H1 (cell line): Measurements from ENCODE around the gene AADACL2. TPM values are rescaled to one million over a fixed set of nuclear protein-coding genes. Genes with fewer than 3 reads are reported as not detected.

ENCODE experiments used
- CTCF ChIA-PET: fragments of 300-600 bp; sonication (Branson Sonifier 250); formaldehyde crosslinking; loops from one replicate; lab custom pipeline; 2021; ENCODE audit not compliant: partially characterized antibody; lab: Charles Lee
- POLR2A ChIA-PET: fragments of 300-600 bp; sonication (Branson Sonifier 250); formaldehyde crosslinking; loops from one replicate; lab custom pipeline; 2021; ENCODE audit warnings: inconsistent platforms; ENCODE audit not compliant: partially characterized antibody; lab: Charles Lee
- DNase-seq, 2 experiments: peaks; one replicate each; pipeline versions ENCODE4 v3.0.0 to v3.0.0-alpha.2; 2010 to 2022; ENCODE audit warnings: low spot score in 2 of 2, low read depth in 1 of 2, mixed read lengths in 1 of 2
- FAIRE-seq: peaks from 2 replicates; lab custom pipeline; 2011; peaks lifted over from hg19 to GRCh38; lab: Jason Lieb, UNC
- H2AFZ ChIP-seq: 2 replicates; pipeline ENCODE4 v1.8.1; 2012; ENCODE audit warnings: low read length, inconsistent platforms
- H2AK5ac ChIP-seq: 2 replicates; pipeline ENCODE4 v1.6.1; 2013; ENCODE audit warnings: low read depth, low read length
- H2BK120ac ChIP-seq: replicated peaks from 2 replicates; pipeline ENCODE3; 2013; ENCODE audit warnings: low read depth, low read length, inconsistent platforms
- H2BK12ac ChIP-seq: 2 replicates; pipeline ENCODE4 v1.6.1; 2013; ENCODE audit warnings: low read depth, low read length
- H2BK15ac ChIP-seq: 2 replicates; pipeline ENCODE4 v1.6.1; 2013; ENCODE audit warnings: low read length
- H2BK20ac ChIP-seq: 2 replicates; pipeline ENCODE4 v1.6.1; 2013; ENCODE audit warnings: low read length
- H2BK5ac ChIP-seq: 2 replicates; pipeline ENCODE4 v1.6.1; 2013; ENCODE audit warnings: low read depth, low read length
- H3K14ac ChIP-seq: 2 replicates; pipeline ENCODE4 v1.6.1; 2013; ENCODE audit warnings: inconsistent platforms; ENCODE audit not compliant: insufficient read length
- H3K18ac ChIP-seq: 2 replicates; pipeline ENCODE4 v1.6.1; 2013; ENCODE audit warnings: low read length; ENCODE audit errors: extremely low read depth
- H3K23ac ChIP-seq: 2 replicates; pipeline ENCODE4 v1.6.1; 2013; ENCODE audit warnings: inconsistent platforms; ENCODE audit not compliant: insufficient read length
- H3K23me2 ChIP-seq: 2 replicates; pipeline ENCODE4 v1.6.1; 2013; ENCODE audit warnings: low read depth, low read length
- H3K27ac ChIP-seq: 2 replicates; pipeline ENCODE4 v1.6.1; 2011; ENCODE audit warnings: low read depth, low read length, inconsistent platforms
- H3K27me3 ChIP-seq, 4 experiments: replicated peaks in 1 of 4; 1 replicate in 1 of 4; 2 replicates in 3 of 4; pipeline versions ENCODE4 v1.6.1 to v1.8.1; 2011 to 2013; ENCODE audit warnings: low read length in 3 of 4, mild to moderate bottlenecking in 3 of 4, inconsistent platforms in 2 of 4, mixed read lengths in 2 of 4, moderate library complexity in 1 of 4; ENCODE audit not compliant: control insufficient read depth in 3 of 4, insufficient read depth in 3 of 4; ENCODE audit errors: extremely low read depth in 1 of 4
- H3K36me3 ChIP-seq, 4 experiments: 2 replicates each; pipeline versions ENCODE4 v1.6.1 to v1.8.1; 2011 to 2013; ENCODE audit warnings: mild to moderate bottlenecking in 4 of 4, low read length in 3 of 4, moderate library complexity in 2 of 4, control low read depth in 1 of 4, inconsistent platforms in 1 of 4; ENCODE audit not compliant: insufficient read depth in 4 of 4, control insufficient read depth in 2 of 4
- H3K4ac ChIP-seq: replicated peaks from 2 replicates; pipeline ENCODE3; 2013; ENCODE audit warnings: low read length, low read depth, mixed read lengths, inconsistent platforms; ENCODE audit not compliant: insufficient read length
- H3K4me1 ChIP-seq, 4 experiments: replicated peaks in 1 of 4; 1 replicate in 1 of 4; 2 replicates in 3 of 4; pipeline versions ENCODE4 v1.6.1 to v1.8.1; 2011 to 2013; ENCODE audit warnings: low read length in 3 of 4, inconsistent platforms in 2 of 4, mixed read lengths in 1 of 4; ENCODE audit not compliant: insufficient read depth in 4 of 4, control insufficient read depth in 3 of 4
- H3K4me2 ChIP-seq, 2 experiments: 2 replicates each; pipeline versions ENCODE4 v1.6.1 to v1.8.1; 2011 to 2013; ENCODE audit warnings: low read depth in 2 of 2, low read length in 2 of 2, control low read depth in 1 of 2, inconsistent platforms in 1 of 2, mild to moderate bottlenecking in 1 of 2; ENCODE audit not compliant: insufficient read depth in 1 of 2
- H3K4me3 ChIP-seq, 4 experiments: fragments of 200-600, 300-600 bp in 1 of 4; sonication (generic), shearing (Covaris generic), sonication (Bioruptor Twin) in 1 of 4; 2 replicates each; pipeline versions ENCODE4 v1.5.1 to v1.8.1; 2011 to 2016; ENCODE audit warnings: low read length in 4 of 4, low read depth in 3 of 4, control low read depth in 2 of 4, inconsistent platforms in 2 of 4, mild to moderate bottlenecking in 2 of 4, mixed read lengths in 1 of 4, moderate library complexity in 1 of 4; ENCODE audit not compliant: insufficient read depth in 2 of 4; ENCODE audit errors: extremely low read depth in 1 of 4
- H3K56ac ChIP-seq: replicated peaks from 2 replicates; pipeline ENCODE3; 2013; ENCODE audit warnings: low read depth, mild to moderate bottlenecking, mixed read lengths, low read length, inconsistent platforms; ENCODE audit not compliant: insufficient read length
- H3K79me1 ChIP-seq: 2 replicates; pipeline ENCODE4 v1.6.1; 2013; ENCODE audit warnings: low read depth, low read length, control low read depth
- H3K79me2 ChIP-seq, 2 experiments: 2 replicates each; pipeline versions ENCODE4 v1.6.1 to v1.8.1; 2012 to 2013; ENCODE audit warnings: low read length in 2 of 2, mild to moderate bottlenecking in 2 of 2, inconsistent platforms in 1 of 2; ENCODE audit not compliant: insufficient read depth in 2 of 2, control insufficient read depth in 1 of 2
- H3K9ac ChIP-seq, 4 experiments: replicated peaks in 1 of 4; 1 replicate in 1 of 4; 2 replicates in 3 of 4; pipeline versions ENCODE4 v1.6.1 to v1.8.1; 2011 to 2013; ENCODE audit warnings: low read depth in 3 of 4, low read length in 3 of 4, control low read depth in 2 of 4, mild to moderate bottlenecking in 2 of 4, moderate library complexity in 2 of 4, inconsistent platforms in 1 of 4; ENCODE audit errors: extremely low read depth in 1 of 4
- H3K9me3 ChIP-seq, 2 experiments: 2 replicates each; pipeline versions ENCODE4 v1.6.1 to v1.8.1; 2012 to 2013; ENCODE audit warnings: mild to moderate bottlenecking in 2 of 2, moderate library complexity in 2 of 2, control low read depth in 1 of 2, inconsistent platforms in 1 of 2, low read depth in 1 of 2, low read length in 1 of 2, mixed read lengths in 1 of 2; ENCODE audit not compliant: insufficient read depth in 2 of 2
- H4K20me1 ChIP-seq, 2 experiments: replicated peaks in 1 of 2; 2 replicates each; pipeline versions ENCODE3 to v1.8.1; 2011 to 2013; ENCODE audit warnings: inconsistent platforms in 2 of 2, low read length in 2 of 2, mild to moderate bottlenecking in 1 of 2; ENCODE audit not compliant: insufficient read depth in 2 of 2, control insufficient read depth in 1 of 2
- H4K5ac ChIP-seq: 2 replicates; pipeline ENCODE4 v1.6.1; 2013; ENCODE audit warnings: low read length, low read depth, mixed read lengths, inconsistent platforms; ENCODE audit not compliant: insufficient read length
- H4K8ac ChIP-seq: 2 replicates; pipeline ENCODE4 v1.8.0; 2013; ENCODE audit warnings: mild to moderate bottlenecking, moderate library complexity, low read length, inconsistent platforms; ENCODE audit not compliant: insufficient read depth; ENCODE audit errors: extremely low read depth
- H4K91ac ChIP-seq: replicated peaks from 2 replicates; pipeline ENCODE3; 2013; ENCODE audit warnings: low read length, mixed read lengths, inconsistent platforms; ENCODE audit not compliant: insufficient read length
- ASH2L ChIP-seq: fragments of 200-600, 300-600 bp; sonication (generic); IDR thresholded peaks from one replicate; pipeline ENCODE4 v1.7.1; 2017; ENCODE audit warnings: low read length
- FOSL1 ChIP-seq: IDR thresholded peaks from 2 replicates; pipeline ENCODE4 v1.6.1; 2011; ENCODE audit warnings: mild to moderate bottlenecking, low read depth, low read length, moderate library complexity; ENCODE audit not compliant: insufficient read depth
- GABPA ChIP-seq: IDR thresholded peaks from 2 replicates; pipeline ENCODE4 v1.6.1; 2011; ENCODE audit warnings: mild to moderate bottlenecking, low read length, moderate library complexity, borderline replicate concordance; ENCODE audit not compliant: insufficient read depth
- RXRA ChIP-seq: IDR thresholded peaks from 2 replicates; pipeline ENCODE4 v1.6.1; 2011; ENCODE audit warnings: low read depth, mild to moderate bottlenecking, low read length, moderate library complexity; ENCODE audit not compliant: insufficient read depth
- TAF1 ChIP-seq: IDR thresholded peaks from 2 replicates; pipeline ENCODE4 v1.6.1; 2011; ENCODE audit warnings: mild to moderate bottlenecking, low read depth, low read length
- WGBS, 2 experiments: shearing (Covaris generic) in 1 of 2; methylation state at CpG; one replicate each; pipeline versions ENCODE4 v1.1.6 to v1.1.7; 2013 to 2015; ENCODE audit warnings: low lambda C conversion rate in 2 of 2, mixed read lengths in 2 of 2, inconsistent platforms in 1 of 2, low coverage in 1 of 2, missing lambda C conversion rate in 1 of 2; ENCODE audit not compliant: insufficient replicate concordance in 2 of 2, insufficient coverage in 1 of 2, insufficient read length in 1 of 2; ENCODE audit errors: extremely low coverage in 1 of 2, missing lambda C conversion rate in 1 of 2; 5-methylcytosine and 5-hydroxymethylcytosine counted together
- polyA plus RNA-seq, 7 experiments: library from polyadenylated mRNA; depleted of rRNA in 3 of 7; stranded (reverse) in 5 of 7; unstranded in 2 of 7; fragments of >200 nt in 5 of 7; fragments of 200-250 nt in 2 of 7; gene quantifications; 1 replicate in 5 of 7; 2 replicates in 1 of 7; 4 replicates in 1 of 7; pipeline versions ENCODE4 v1.2.1 to v1.2.3, GENCODE V29; 2011 to 2013; ENCODE audit warnings: missing spikeins in 2 of 7, mixed read lengths in 2 of 7
- total RNA-seq: library from RNA; stranded (reverse); fragmentation: NEBNext Ultra II Directional; extraction: Animal tissue kit (Norgen Biotek cat#: 25700); gene quantifications from 2 replicates; pipeline ENCODE4 v1.2.1, GENCODE V29; 2021

AADACL2 gene
- total and polyA plus RNA-seq, 2 of the 8 experiments (the other 6 are each of a cell fraction or from before 2014, with no cell fraction given) = not detected

- H3K9me3 ChIP-seq = no peaks in the 10 kb centered on the region
- no peak overlapping the region for H2BK15ac ChIP-seq
- no peak overlapping the region for H3K4me2 ChIP-seq
- H3K79me2 ChIP-seq = no peaks in the 10 kb centered on the region
- H3K27ac ChIP-seq = no peak overlapping the region
- 91% methylated on average over 6 of the region's 6 CpGs; no CpG with 5 or more reads in 1 of the 2 experiments for WGBS, 2 experiments
- FAIRE-seq (no peak), DNase-seq (no peak)
- no peaks in the 10 kb centered on the region for H3K23me2 ChIP-seq
- no peak overlapping the region for H2BK12ac ChIP-seq
- H3K4me3 ChIP-seq = no peak overlapping the region
- no peaks in the 10 kb centered on the region for H3K27me3 ChIP-seq
- H2BK20ac ChIP-seq = no peak overlapping the region
- ChIA-PET CTCF (interaction anchor here (1.5 kb wide), 1 partner anchor 11 kb away, joined by 3 read pairs; no protein-coding TSS in a partner anchor), POLR2A (no interaction called here)
- H3K23ac ChIP-seq = no peak overlapping the region
- no peaks in the 10 kb centered on the region for H3K4me1 ChIP-seq
- H3K79me1 ChIP-seq = no peaks in the 10 kb centered on the region
- no peak overlapping the region for H3K56ac ChIP-seq
- no peak overlapping the region for H3K14ac ChIP-seq
- H2BK120ac ChIP-seq = no peak overlapping the region
- H2AFZ ChIP-seq = no peak overlapping the region
- no peak overlapping the region for H4K8ac ChIP-seq
- no peak overlapping the region for H4K91ac ChIP-seq
- H4K20me1 ChIP-seq = no peaks in the 10 kb centered on the region
- no peaks in the 10 kb centered on the region for H3K36me3 ChIP-seq
- TF ChIP-seq GABPA (no peak), FOSL1 (no peak), RXRA (no peak), TAF1 (no peak), ASH2L (no peak)
- H2AK5ac ChIP-seq = no peak overlapping the region
- H3K9ac ChIP-seq = no peak overlapping the region
- H3K4ac ChIP-seq = no peak overlapping the region
- no peak overlapping the region for H3K18ac ChIP-seq
- H4K5ac ChIP-seq = no peak overlapping the region
- H2BK5ac ChIP-seq = no peak overlapping the region
Observed at GRCh38 chr3:151750181-151750580, 16.5 kb downstream of the AADACL2 start.
